Measurements from ENCODE around the gene PURA.

Gene PURA

GRCh38 chr5:140141241-140141640 is 27.3 kb downstream of the PURA start:
- no peaks in the 10 kb centered on the region for H3K9me3 ChIP-seq (ENCODE audit: insufficient read depth, low read length)
- peaks cover 10% of the 10 kb centered on the region for H3K4me1 ChIP-seq (ENCODE audit: low read length)
- H3K27ac ChIP-seq (ENCODE audit: low read length): no peak overlapping the region
- H3K27me3 ChIP-seq (ENCODE audit: low read depth, low read length): no peaks in the 10 kb centered on the region
- H4K20me1 ChIP-seq (ENCODE audit: insufficient read depth, low read length): no peaks in the 10 kb centered on the region
- no peak overlapping the region for H3K4me3 ChIP-seq (ENCODE audit: low read length)
- H3K36me3 ChIP-seq (replicated peaks; ENCODE audit: low read depth, low read length): no peaks in the 10 kb centered on the region
- no peak overlapping the region for H2AFZ ChIP-seq (ENCODE audit: low read depth, low read length)
- no peaks in the 10 kb centered on the region for H3K79me2 ChIP-seq (ENCODE audit: low read length)
- TF ChIP-seq EZH2phosphoT487 (IDR thresholded peaks at IDR 0.05; ENCODE audit: low read depth): no peak
- no peak for TF ChIP-seq CTCF (IDR thresholded peaks at IDR 0.05; ENCODE audit: low read depth, low read length)
- no peak overlapping the region for H3K9ac ChIP-seq (ENCODE audit: low read length)
- H3K4me2 ChIP-seq (ENCODE audit: low read length): no peak overlapping the region

DNA sequence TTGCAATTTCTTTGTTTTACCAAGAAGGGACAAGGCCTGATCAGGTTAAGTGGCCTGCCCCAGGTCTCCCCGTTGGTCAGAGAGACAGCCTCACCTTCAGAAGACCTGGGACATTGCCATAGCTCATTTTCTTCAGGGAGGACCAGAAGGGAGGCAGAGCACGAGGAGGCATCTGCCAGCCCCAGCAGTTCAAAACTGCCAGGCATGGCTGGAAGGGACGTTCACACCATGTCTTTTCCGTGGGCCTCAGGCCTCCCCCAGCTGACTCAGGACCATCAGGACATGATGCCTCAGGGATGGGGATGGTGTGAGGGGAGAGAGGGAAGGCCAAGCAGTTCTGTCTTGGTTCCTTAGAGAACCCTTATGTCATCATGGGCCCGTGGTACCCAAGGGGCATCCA is 28.3 kb downstream of the PURA start:
- Histone ChIP-seq H3K4me3 (ENCODE audit: low read length) (no peak overlapping the region), H3K79me2 (ENCODE audit: low read length) (no peaks in the 10 kb centered on the region), H3K9ac (ENCODE audit: low read length) (no peak overlapping the region), H3K27me3 (ENCODE audit: low read depth, low read length) (no peaks in the 10 kb centered on the region), H3K4me1 (ENCODE audit: low read length) (peaks cover 10% of the 10 kb centered on the region), H3K36me3 (replicated peaks; ENCODE audit: low read depth, low read length) (no peaks in the 10 kb centered on the region), H2AFZ (ENCODE audit: low read depth, low read length) (no peak overlapping the region), H4K20me1 (ENCODE audit: insufficient read depth, low read length) (no peaks in the 10 kb centered on the region), H3K27ac (ENCODE audit: low read length) (no peak overlapping the region), H3K4me2 (ENCODE audit: low read length) (no peak overlapping the region), H3K9me3 (ENCODE audit: insufficient read depth, low read length) (no peaks in the 10 kb centered on the region)
- TF ChIP-seq CTCF (IDR thresholded peaks at IDR 0.05; ENCODE audit: low read depth, low read length): no peak
- no peak for TF ChIP-seq EZH2phosphoT487 (IDR thresholded peaks at IDR 0.05; ENCODE audit: low read depth)

DNA sequence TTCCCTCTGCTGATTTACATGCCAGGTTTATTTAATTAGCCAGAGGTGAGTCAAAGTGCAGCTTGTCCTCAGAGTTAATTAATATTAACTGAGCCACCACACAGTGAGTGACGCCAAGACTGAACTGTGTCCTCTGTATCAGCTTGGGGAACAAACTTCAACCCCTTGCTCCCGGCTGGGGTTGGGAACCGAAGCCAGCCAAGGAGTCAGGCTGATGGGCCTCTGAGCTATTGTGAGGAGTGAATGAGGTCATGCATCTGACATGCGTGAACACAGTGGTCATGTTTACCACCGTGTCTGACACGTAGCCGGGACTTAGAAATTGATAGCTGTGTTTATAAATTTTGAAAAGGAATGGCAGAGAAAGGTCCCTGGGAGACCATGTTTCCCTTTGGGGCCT is 28.9 kb downstream of the PURA start:
- no peaks in the 10 kb centered on the region for H3K79me2 ChIP-seq (ENCODE audit: low read length)
- no peak overlapping the region for H2AFZ ChIP-seq (ENCODE audit: low read depth, low read length)
- no peak overlapping the region for H3K4me2 ChIP-seq (ENCODE audit: low read length)
- no peaks in the 10 kb centered on the region for H4K20me1 ChIP-seq (ENCODE audit: insufficient read depth, low read length)
- no peaks in the 10 kb centered on the region for H3K36me3 ChIP-seq (replicated peaks; ENCODE audit: low read depth, low read length)
- H3K9ac ChIP-seq (ENCODE audit: low read length): no peak overlapping the region
- TF ChIP-seq CTCF (IDR thresholded peaks at IDR 0.05; ENCODE audit: low read depth, low read length) (no peak), EZH2phosphoT487 (IDR thresholded peaks at IDR 0.05; ENCODE audit: low read depth) (no peak)
- no peaks in the 10 kb centered on the region for H3K27me3 ChIP-seq (ENCODE audit: low read depth, low read length)
- no peak overlapping the region for H3K4me3 ChIP-seq (ENCODE audit: low read length)
- H3K27ac ChIP-seq (ENCODE audit: low read length): no peak overlapping the region
- H3K9me3 ChIP-seq (ENCODE audit: insufficient read depth, low read length): no peaks in the 10 kb centered on the region
- peaks cover 10% of the 10 kb centered on the region for H3K4me1 ChIP-seq (ENCODE audit: low read length)

DNA sequence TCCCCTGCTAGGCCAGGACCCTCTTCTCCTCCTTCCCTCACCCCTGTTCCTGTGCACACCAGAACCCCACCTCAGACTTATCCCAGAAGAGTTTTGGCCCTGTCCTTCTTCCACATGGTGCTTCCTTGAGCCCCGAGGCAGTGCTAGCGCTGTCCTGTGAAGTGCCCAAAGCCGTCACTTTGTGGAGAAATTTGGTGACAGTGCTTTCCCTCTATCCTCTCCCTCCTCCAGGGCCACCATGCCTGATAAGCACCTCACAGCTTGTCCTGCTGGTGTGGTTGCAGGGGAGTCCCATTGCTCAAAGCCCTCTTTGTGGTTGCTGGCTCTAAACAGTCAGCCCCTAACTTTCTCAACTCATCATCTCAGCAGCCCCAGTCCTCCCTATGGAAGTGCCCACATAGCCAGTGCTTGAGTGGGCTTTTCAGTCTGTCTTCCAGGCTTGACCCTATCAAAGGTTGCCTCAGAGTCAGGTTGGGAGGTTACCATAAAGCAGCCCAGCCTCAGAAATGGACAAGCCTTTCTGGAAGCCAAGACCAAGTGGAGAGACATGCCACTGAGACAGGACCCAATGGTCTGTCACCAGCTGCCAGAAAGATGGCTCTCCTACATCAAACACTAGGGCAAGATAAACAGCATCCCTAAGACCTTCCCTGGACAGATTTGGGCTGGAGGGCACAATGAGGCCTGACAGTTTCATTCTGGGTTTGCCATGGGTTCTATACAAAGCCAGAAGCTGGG is 29.8 kb downstream of the PURA start:
- Histone ChIP-seq H3K36me3 (replicated peaks; ENCODE audit: low read depth, low read length) (no peaks in the 10 kb centered on the region), H3K27me3 (ENCODE audit: low read depth, low read length) (no peaks in the 10 kb centered on the region), H2AFZ (ENCODE audit: low read depth, low read length) (no peak overlapping the region), H3K9me3 (ENCODE audit: insufficient read depth, low read length) (no peaks in the 10 kb centered on the region), H4K20me1 (ENCODE audit: insufficient read depth, low read length) (no peaks in the 10 kb centered on the region), H3K4me3 (ENCODE audit: low read length) (no peak overlapping the region), H3K9ac (ENCODE audit: low read length) (no peak overlapping the region), H3K79me2 (ENCODE audit: low read length) (no peaks in the 10 kb centered on the region), H3K27ac (ENCODE audit: low read length) (no peak overlapping the region), H3K4me1 (ENCODE audit: low read length) (peaks cover 10% of the 10 kb centered on the region), H3K4me2 (ENCODE audit: low read length) (no peak overlapping the region)
- TF ChIP-seq CTCF (IDR thresholded peaks at IDR 0.05; ENCODE audit: low read depth, low read length): no peak

Measured in OCI-LY3 (cell line).